DMS79 (cell line): ENCODE results near the gene HACD2.
A peak's percentile ranks its signal among the peaks of the same experiment; 100 is the strongest.
"Not testable (repeated sequence)": the region's sequence is repeated elsewhere in the genome, so short reads cannot be mapped to it uniquely, and the experiment has no call there.

Source experiments
- DNase-seq: peaks from one replicate; lab custom pipeline; 2025; lab: John Stamatoyannopoulos, UW

Gene HACD2

DNA sequence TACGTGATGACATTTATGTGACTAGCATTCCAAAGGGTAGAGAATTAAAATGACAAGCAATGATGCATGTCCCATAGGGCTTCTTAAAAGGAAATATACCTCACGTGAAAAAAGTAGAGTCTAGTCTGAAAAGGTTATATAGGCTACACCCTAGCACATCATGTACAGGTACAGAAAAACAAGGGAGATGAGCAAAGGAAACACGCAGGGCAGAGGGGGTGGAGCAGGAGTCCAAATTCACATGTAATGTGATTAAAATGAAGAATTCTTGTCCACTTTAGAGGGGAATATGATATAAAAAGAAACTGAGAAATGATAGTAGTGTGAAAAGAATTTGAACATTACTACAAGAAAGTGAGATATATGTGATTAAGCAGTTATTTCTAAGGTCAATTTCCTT is 59.4 kb downstream of the HACD2 start:
- no peak for DNase-seq

DNA sequence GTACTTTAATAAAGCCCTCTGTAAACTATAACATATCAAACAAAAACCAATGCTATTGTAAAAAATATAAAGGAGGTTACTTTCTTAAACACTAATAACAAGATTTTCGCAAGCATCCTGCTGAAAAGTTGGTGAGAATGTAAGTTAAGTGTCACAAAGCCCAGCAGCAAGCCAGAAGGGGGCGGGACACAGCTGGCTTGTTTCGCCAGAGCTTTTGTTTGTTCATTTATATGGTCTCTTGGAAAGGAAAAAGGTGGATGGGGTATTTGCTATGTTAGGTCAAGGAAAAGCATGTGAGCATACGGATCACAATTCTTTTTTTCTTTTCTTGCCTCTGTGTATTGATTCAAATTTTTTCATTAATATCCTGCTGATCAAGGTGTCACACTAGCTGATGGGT is 59.9 kb downstream of the HACD2 start:
- no peak for DNase-seq

DNA sequence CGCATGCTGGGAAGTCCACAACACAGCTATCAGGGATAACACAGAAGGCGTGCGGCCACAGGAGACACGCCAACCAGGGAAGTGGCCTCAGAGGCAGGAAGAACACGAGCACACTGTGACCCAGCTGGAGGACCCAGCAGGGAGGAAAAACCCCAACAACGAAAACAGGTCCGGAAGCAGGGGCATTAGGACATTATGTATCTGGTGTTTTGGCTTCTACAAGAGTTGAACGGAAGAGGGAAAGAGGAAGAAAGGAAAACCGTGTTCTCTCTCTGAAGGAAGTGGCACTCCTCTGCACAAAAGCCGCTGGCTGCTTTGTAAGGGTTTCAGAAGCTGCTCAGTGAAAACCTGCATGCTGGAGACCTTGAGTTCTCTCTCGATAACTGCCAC is 61.8 kb downstream of the HACD2 start:
- DNase-seq: no peak

DNA sequence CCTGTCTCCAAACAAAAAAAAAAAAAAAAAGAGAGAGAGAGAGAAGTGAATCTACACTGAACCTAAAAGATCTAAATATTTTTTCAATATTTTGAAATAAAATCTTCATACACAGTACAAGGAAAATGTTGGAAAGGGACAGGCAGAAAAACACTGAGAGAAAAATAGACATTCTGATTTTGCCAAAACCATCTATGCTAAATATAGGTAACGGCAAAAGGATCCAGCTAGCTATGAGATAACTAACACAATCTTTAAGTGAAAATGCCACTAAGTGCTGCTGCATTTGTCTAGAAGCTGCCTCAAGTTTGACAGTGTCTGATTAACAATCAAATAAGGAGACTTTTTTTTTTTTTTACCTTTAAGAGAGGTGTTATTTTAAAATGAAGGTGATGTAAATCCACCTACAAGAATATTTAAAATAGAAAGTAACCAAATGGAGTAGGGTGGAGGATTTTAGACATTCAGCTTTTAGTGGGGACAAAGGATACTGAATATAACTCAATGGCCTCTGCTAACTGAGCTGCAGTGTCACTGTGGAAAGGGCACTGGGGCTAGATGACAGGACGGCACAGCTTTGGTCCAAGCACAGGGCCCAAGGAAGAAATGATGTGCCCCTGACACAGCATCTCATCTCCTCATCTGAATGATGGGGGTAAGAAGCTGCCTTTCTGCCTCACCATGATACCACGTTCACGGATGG is 62.4 kb downstream of the HACD2 start:
- DNase-seq: no peak

DNA sequence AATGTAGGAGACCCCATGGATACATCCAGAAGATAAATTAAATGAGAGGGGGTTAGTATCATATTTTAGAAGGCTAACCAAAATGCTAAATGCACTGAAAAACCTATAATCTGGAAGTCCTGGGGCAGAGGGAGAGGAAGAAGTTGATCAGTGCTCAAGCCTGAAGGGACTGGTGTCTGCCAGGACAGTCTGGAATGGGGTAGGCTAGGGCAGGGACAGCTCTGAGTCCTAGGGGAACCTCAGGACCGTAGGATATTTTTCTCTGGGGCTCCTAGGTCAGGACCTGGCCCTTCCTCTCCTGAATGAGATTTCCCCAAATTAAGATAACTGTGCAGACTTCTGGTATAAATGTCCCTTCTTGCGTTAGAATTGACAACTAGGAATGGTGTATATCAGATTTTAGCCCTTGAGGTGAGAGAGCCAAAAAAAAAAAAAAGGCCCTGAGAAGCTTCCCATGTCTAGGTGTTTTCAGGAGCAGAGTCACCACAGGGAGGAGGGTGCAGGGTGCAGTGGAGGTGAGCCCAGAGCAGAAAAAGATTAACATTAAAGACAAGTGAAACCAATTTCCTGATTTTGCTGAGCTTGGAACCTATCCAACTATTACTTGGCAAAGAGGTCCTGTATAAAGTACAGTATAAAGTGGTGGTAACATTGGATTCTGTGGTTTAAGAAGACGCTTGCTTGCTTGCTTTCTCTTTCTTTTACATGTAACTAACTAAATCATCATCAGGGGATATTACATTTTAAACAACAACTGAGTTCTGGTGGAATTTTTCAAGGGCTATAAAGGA is 63.5 kb downstream of the HACD2 start:
- DNase-seq: peak; percentile 26

DNA sequence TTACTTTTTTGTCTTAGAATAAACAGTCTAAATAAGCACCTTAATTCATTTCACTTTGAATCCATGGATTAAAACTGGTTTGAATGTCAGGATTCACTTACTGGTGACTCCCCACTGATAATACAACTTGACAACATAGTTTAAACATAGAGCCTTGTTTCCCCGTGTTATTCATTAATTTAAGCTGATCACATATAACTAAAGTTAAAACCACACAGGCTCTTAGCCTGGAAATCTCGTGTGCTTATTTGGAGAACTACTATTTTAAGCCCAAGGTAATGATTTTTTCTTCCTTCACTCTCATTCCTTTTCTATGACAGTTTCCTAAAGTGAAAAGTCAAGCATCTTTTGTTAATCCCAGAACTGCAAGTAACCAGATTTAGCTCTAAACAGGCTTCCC is 64.2 kb downstream of the HACD2 start:
- no peak for DNase-seq

DNA sequence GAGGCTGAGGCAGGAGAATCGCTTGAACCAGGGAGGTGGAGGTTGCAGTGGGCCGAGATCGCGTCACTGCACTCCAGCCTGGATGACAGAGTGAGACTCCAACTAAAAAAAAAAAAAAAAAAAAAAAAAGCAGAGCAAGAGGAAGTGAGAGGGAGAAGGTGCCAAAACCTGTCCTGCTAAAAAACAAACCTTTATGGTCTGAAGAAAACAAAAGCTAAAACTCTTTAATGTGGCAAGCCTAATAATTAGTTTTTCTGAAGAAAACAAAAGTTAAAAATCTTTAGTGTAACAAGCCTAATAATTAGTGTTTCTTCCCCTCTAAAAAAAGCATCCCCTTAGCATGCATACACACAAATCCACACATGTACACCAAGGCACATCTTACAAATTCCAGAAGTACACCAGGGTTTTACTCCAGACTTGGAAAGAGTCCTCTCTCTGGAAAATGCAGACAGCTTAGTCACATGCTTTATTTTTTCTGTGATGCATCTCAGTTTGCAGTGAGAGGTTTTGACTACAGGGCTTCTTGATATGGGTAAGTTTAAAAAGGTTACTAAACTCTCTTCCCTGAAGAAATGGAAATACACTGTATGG is 65.9 kb downstream of the HACD2 start:
- no peak for DNase-seq

DNA sequence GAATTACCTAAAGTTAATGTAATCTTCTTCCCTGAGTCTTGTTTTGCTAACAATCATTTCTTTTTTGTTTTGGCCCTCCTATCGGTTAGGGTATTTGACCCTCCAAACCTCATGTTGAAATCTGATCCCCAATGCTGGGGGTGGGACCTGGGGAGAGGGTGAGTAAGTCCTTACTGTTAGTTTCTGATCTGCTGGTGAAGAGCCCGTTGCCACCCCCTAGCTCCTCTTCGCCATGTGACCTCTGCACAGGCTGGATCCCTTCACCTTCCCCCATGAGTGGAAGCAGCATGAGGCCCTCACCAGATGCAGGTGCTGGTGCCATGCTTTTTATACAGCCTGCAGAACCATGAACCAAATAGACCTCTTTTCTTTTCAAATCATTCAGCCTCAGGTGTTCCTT is 73.1 kb downstream of the HACD2 start:
- no peak for DNase-seq

DNA sequence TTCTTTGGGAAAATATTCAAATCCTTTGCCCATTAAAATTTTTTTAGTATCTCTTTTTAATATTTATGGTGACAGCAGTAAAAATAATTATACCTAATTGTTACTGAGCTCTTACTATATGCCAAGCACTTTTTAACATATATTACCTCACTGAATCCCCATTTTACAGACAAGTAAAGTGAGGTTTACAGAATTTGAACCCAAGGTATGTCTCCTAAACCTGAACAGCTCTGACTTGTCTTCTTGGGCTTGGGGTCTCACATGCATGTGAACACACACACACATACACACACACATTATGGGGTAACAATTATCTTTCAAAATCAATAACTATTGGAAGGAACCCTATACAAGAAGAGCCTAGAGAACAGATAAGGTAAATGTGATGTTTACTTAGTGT is 73.8 kb downstream of the HACD2 start:
- no peak for DNase-seq

DNA sequence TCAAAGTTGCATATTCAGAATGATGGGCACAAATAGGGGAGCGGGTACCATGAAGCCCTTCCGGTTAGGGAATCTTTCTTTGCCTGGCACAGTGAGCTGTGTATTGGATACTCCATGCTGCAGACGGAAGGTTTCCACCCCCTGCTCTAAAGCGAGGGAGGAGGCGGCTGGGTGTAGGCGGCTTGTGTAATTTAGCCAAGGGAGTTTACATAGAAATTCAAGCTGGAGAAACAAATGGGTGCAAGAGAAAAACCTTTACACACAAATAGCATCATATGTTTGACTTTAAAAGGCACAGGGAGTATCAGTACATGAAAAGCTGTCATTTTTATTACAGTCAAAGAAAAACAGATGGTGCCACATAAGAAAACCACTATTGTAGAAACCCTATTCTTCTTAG is 76.7 kb downstream of the HACD2 start:
- DNase-seq: no peak

DNA sequence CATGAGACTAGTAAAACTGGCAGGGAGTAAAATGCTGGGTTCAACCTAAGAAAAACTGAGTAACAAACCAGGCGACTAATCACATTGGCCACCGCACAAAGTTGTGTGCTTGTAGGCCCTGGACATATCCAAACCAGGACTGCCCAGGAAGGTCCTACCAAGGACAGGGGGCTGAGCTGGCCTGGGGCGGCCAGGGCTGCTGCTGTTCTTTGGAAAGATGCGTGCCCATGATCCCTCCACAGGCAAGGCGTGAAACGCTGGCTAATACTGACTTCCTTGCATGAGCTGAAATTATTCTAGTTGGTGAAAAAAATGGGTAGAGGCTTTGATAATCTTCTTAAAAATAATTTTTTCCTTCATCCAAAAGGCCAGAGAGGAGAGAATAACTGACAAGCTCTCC is 79.0 kb downstream of the HACD2 start:
- DNase-seq: no peak

DNA sequence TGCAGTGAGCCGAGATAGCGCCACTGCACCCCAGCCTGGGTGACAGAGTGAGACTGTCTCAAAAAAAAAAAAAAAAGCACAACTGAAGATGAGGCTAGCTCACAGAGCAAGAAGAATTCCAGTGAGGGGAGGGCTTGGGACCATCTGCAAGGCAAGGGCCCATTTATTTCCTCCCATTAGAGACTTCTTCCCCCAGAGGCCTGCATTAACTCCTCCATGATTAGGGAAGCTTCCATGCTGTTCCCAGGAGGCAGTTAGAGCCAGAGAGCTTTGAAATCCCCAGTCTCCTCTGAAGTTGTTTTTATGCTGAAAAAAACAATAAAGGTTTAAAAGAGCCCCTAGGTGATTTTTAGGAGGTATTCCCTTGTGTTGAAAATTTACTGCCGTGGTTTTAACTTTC is 81.7 kb downstream of the HACD2 start:
- DNase-seq: no peak

DNA sequence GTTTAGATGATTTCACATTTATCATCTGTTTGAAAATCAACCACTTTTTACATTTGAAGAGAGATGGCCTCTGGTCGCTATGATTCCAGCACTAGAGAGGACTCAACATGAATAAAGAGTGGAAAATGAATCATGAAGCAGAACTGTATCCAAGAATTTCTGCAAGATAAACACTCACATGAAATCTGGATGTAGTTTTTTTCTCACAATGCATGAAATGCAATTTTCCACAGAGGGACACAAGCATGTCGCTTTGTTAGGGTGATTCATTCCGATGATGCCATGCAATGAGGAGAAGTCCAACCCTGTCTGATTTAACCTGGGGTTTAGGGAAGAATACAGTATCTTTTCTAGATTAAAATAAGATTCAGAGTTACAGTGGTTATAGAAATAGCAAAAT is 85.5 kb downstream of the HACD2 start:
- DNase-seq: no peak

DNA sequence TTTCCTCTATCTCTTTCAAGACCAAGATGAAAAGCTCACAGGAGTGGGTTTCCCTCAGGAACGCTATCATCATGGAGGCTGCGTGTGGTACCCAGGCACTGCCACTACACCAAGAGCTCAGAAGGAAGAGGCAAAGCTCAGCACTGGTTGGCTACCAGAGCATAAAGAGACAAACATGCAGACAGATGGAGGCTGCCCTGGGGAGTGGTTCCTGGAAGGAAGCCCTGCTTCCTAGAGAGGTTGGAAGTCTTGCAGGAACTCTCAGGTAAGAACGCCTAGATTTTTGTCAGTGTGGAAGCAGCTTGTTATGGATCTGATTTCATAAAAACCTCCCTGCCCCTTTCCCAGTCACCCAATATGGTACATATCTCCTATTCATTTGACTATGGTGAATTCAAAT is 86.1 kb downstream of the HACD2 start:
- no peak for DNase-seq

DNA sequence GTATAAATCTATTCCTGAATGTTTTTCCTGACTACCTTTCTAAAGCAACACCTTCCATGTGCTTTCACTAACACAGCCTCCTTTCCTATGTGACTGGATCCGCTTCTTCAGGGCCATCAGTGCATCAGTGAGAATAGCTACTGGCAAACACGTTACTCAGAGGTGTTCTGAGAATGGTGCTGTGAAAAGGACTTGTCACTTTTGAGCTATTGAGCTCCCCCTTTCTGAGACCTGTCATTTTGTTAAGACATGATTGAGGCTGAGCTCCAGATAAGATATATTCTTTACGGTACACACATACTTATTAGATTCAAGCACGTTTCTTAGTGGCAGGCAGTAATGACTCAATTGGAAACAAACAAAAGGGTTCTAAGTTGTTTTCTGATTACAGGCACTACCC is 90.9 kb downstream of the HACD2 start:
- no peak for DNase-seq

DNA sequence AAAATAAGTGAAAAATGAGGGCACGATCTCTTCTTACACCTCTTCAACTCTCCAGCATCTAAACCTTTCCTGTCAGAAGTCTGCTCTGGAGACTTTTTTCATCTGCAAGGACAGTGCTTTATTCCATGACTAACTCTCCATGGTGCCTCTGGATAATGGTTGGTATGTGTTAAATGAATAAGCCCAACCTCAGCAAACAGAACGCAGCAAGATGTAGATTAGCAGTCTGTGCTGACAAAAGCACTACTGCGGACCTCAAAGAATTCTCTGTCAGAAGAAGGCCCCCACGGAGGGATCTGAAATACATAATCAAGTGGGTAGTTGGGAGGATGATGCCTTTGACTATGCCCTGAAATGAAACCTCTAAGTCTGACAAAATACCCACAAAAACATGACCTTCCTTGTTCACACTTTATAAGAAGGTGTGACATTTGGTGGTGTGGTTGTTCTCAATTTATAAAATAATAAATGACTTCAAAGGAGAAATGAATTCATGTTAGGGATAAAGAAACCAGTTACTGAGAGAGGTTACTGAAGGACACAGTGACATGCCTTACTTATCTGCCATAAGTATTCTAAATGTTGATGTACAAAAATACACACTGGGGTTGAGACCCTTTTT is 92.8 kb downstream of the HACD2 start:
- no peak for DNase-seq

DNA sequence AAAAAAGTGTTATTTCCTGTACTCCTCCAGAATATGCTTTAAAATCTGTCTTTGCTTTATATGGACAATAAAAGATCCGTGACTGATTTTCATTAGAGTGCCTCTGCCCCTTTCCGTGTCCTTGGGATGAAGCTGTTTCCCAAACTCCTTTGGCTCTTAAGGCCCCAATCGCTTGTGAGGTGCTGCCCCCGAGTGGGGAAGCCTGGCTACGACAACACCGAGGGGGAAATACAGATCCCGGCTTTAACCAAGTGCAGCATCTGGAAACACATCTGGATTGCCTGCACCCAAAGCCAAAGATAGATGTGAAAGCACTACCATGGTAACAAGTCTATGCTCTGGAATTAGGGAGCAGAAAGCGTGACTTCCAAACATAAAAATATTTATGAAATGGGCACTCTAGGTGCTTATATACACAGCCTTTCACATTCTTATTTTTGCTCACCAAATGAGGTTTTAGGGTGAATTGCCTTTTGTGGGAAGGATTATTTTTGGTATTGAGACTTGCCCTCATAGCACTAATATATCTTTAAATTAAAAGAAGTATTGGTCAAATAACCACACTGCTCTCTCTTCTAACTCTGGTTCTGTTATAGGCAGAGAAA is 95.4 kb downstream of the HACD2 start:
- peak; percentile 39 for DNase-seq

DNA sequence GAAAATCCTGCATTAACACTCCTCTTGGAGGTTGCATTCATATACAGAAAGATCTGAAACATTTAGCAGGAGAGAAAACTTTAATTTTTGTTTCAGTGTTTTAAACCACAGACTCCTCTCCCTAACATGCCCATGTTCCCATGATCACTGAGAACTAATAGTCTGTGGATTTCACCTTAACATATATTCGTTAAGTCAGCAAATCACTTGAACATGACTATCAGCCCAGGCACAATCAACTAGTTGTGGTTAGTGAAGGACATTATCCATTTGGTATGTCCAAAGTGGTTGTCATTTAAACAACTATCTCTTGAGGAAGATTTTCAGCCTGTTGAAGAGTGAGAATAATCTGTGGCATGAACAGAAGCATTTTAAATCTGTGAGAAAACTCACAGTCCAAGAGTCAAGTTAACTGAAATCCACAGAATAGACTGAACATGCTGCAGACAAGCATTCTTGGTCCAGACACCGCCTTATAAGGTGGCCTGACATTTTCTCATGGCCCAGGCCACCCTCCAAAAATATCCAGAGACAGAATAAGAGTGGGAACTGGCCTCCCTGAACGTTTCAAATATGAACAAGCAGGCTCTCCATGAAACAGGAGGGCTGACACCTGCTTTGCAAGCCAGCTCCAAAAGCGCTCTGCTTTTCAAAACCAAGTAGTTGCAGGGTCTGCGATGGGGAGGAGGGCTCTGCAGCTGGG is 96.1 kb downstream of the HACD2 start:
- no peak for DNase-seq

DNA sequence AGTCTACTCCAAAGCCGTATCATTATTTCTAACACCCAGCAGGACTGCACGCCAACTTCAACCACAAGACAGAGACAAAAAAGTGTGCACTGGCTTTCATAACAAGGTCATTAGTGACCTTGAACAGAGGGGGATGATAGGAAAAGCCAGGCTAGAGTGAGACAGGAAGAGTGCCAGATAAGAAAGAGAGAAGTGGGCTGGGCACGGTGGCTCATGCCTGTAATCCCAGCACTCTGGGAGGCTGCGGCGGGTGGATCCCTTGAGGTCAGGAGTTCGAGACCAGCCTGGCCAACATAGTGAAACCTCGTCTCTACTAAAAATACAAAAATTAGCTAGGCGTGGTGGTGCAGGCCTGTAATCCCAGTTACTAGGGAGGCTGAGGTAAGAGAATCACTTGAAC is 97.8 kb downstream of the HACD2 start:
- DNase-seq: not testable (repeated sequence)

DNA sequence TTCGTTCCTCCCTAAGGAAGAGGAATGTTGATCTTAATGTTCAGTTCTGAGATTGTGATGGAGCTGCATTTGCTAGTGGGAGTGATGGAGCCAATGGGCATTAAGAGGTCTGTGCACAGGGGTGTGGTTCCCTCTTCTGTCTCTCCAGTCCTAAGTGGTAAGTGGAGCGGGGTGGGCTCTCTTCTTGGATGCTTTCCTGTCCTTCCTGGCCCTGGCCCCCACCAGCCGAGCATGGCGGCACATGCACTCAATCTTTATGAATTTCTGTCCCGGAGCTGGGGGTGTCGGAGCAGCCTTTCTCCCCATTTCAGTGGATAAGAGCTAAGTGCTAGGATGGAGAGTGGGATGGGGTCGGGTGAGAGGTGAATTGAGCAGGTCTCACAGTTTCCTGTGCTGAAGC is 98.4 kb downstream of the HACD2 start:
- no peak for DNase-seq

DNA sequence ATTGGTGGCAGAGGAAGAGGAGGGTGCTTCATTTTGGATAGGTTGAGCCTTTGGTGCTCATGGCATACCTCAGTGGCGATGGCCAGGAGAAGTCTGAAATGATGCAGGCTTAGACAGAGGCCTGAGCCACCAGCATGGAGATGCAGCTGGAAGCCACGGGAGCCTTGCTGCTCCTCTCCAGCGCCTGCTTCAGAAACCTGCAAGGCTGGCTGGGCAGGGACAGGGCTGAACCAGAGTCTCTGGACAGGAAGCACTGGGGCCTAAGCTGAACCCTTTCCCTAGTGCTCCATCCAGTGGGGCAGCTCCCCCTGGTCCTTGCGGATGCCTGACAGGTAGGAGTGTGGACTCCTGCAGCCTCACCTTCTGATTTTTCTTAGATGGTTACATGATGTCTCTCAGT is 99.3 kb downstream of the HACD2 start:
- no peak for DNase-seq

DNA sequence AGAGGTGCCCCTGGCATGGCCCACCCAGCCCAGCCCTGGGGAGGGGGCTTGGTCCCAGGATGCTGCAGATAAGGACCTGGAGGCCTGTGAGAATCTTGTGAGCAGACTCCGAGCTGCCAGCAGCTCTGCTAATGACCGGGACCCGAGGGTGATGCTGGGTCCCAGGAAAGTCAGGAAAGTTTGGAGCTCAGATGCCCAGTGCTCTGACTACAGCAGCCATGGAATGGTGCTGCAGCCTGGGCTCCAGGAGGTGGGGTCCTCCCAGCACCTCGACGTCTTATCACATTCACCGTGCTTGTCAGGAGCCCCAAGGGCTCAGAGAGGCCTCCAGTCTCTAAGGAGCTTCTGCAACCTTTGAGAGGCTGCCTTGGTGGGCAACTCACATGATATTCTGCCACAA is 101.7 kb downstream of the HACD2 start:
- no peak for DNase-seq
